Activated CD8-positive, alpha-beta memory T cell treated with anti-CD3 and anti-CD28 coated beads, Interleukin-2, amount 10 ng/mL, durations not matched to agents 7 days and 5 days (primary cell): ENCODE data around the gene ZNF524. TPM values are rescaled to one million over a fixed set of nuclear protein-coding genes. Genes with fewer than 3 reads are reported as not detected.

Experiments used
- ATAC-seq: fragments of 150-1000 bp; cut with Tn5 transposase; one replicate; pipeline ENCODE4 v1.10.0; 2021; ENCODE audit warnings: moderate library complexity
- CTCF ChIA-PET: fragments of 350-600 bp; sonication (Branson Sonifier 250); formaldehyde crosslinking; loops from one replicate; lab custom pipeline; 2021; ENCODE audit warnings: antibody characterized with exemption; lab: Charles Lee
- DNase-seq: peaks from one replicate; pipeline ENCODE4 v3.0.0-alpha.2; 2020
- H3K27ac Mint-ChIP-seq: one replicate; pipeline ENCODE4 v1.8.0; 2021; ENCODE audit warnings: mild to moderate bottlenecking, mixed read lengths
- H3K27me3 Mint-ChIP-seq: one replicate; pipeline ENCODE4 v1.8.0; 2021; ENCODE audit warnings: mixed read lengths
- H3K36me3 Mint-ChIP-seq: one replicate; pipeline ENCODE4 v1.8.0; 2021; ENCODE audit warnings: mild to moderate bottlenecking, mixed read lengths
- H3K4me1 Mint-ChIP-seq: one replicate; pipeline ENCODE4 v1.8.0; 2021; ENCODE audit warnings: mixed read lengths
- H3K4me3 Mint-ChIP-seq: one replicate; pipeline ENCODE4 v1.8.0; 2021; ENCODE audit warnings: mild to moderate bottlenecking, moderate library complexity, mixed read lengths
- H3K9me3 Mint-ChIP-seq: one replicate; pipeline ENCODE4 v1.8.0; 2022; ENCODE audit warnings: low read depth, mixed read lengths
- total RNA-seq, 2 experiments: library from RNA; stranded (reverse); gene quantifications; one replicate each; pipeline ENCODE4 v1.2.3, GENCODE V29; 2021

Gene ZNF524
- total RNA-seq, 2 experiments from 2014 or later, result 26.5 to 30.2 TPM

DNA sequence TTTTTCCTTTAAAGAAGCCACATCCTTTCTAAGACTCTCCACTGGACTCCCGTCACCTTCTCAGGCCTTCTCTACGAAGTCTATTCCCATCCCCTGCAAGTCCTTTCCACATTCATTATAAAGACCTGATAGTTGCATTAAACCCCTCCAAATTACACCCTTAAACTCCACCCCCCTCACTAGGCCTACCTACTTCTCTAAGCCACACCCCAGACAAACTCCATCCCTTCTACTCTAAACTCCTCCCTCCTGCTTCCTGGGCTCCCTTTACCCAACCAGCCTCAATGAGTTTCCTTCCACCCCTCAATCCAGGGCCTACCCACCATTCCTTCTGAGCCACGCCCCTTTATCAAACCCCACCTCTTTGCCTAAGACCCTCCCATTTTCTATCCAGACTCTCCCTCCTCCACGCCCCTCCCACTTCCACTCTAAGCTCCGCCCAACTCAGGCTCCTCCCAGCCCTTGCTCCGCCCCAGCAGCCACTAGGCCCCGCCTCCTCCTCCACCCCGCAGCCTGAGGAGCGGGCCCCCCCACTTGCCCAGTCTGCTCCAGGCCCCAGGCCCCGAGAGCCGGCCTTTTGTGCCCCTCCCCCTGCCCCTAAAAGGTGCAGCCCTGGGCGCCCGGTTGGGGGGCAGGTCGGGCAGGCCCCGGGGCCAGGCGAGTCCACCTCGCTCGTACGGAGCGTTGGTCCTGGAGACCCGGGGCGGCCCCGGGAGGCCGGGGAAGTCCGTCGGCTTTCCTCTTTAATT lies 1.2 kb upstream of the ZNF524 start:
- H3K27me3 Mint-ChIP-seq, result no peaks in the 10 kb centered on the region
- CTCF ChIA-PET, result interaction anchor here (0.7 to 4.2 kb wide), 13 partner anchors 11 to 345 kb away, joined by 3 to 31 read pairs (median 5); partner anchors contain the start of genes CCDC106, U2AF2, ZNF581 and ZNF628
- peaks cover 35% of the 10 kb centered on the region for H3K36me3 Mint-ChIP-seq
- ATAC-seq (peak; percentile 70), DNase-seq (peak; percentile 97)
- H3K4me3 Mint-ChIP-seq, result peak overlapping the region; percentile 86
- peak overlapping the region; percentile 99 for H3K27ac Mint-ChIP-seq
- no peaks in the 10 kb centered on the region for H3K9me3 Mint-ChIP-seq
- H3K4me1 Mint-ChIP-seq, result peaks cover 23% of the 10 kb centered on the region

DNA sequence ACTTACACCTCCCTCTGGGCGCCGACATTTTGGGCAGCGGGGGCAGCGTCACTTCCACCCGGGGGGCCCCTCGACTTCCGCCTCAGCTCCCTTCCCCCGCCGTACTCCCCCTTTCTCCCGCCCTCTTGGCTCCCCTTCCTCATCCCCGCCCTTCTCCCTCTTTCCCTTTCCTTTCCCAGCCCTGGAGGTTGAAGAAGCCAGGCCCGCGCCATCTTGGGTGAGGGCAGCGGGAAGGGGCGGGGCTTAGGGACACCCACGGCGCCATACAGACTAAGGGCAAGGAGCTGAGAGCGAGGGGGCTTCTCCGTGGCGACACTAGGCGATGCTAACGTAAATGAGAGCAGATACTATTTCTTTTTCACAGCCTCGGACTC lies 633 bp upstream of the ZNF524 start, which contains the start of gene FIZ1:
Gene FIZ1 (minus strand): TSS at position 50 of the 374 bp plus-strand sequence. CDS start 1,652 bp downstream, outside the sequence.
- H3K36me3 Mint-ChIP-seq, result peaks cover 35% of the 10 kb centered on the region
- DNase-seq (peak; percentile 98), ATAC-seq (peak; percentile 77)
- H3K4me1 Mint-ChIP-seq, result peaks cover 25% of the 10 kb centered on the region
- CTCF ChIA-PET, result interaction anchor here (0.7 to 4.2 kb wide), 12 partner anchors 12 to 345 kb away, joined by 3 to 31 read pairs (median 6); partner anchors contain the start of genes CCDC106, U2AF2, ZNF581 and ZNF628
- H3K27me3 Mint-ChIP-seq, result no peaks in the 10 kb centered on the region
- H3K4me3 Mint-ChIP-seq, result peak within 1 kb of the TSS; percentile 86
- H3K9me3 Mint-ChIP-seq, result no peaks in the 10 kb centered on the region
- H3K27ac Mint-ChIP-seq, result peak within 1 kb of the TSS; percentile 99

DNA sequence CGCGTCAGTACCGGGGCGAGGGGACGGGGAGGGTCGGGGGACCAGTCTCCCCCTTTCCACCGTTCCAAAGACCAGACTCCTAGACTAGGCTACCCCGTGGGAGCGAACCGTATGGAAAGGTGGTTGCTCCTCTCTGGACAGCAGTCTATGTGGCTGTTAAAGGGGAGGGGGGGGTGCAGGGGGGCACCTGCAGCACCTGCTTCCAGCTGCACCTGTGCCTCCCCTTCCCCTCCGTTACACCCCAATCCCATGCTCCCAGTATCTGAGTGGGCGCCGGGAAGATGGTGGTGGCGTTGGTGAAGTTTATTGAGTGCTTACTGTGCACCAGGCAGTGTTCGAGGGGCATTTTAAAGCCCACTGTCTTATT lies 557 bp downstream of the ZNF524 start:
- no peaks in the 10 kb centered on the region for H3K27me3 Mint-ChIP-seq
- H3K9me3 Mint-ChIP-seq, result no peaks in the 10 kb centered on the region
- H3K4me1 Mint-ChIP-seq, result peaks cover 29% of the 10 kb centered on the region
- DNase-seq (peak; percentile 44), ATAC-seq (no peak)
- H3K36me3 Mint-ChIP-seq, result peaks cover 25% of the 10 kb centered on the region
- peak overlapping the region; percentile 82 for H3K4me3 Mint-ChIP-seq
- CTCF ChIA-PET, result interaction anchor here (0.6 to 4.2 kb wide), 3 partner anchors 32 to 816 kb away, joined by 3 to 31 read pairs (median 5); partner anchors contain the start of gene ZNF581
- H3K27ac Mint-ChIP-seq, result peak overlapping the region; percentile 87

DNA sequence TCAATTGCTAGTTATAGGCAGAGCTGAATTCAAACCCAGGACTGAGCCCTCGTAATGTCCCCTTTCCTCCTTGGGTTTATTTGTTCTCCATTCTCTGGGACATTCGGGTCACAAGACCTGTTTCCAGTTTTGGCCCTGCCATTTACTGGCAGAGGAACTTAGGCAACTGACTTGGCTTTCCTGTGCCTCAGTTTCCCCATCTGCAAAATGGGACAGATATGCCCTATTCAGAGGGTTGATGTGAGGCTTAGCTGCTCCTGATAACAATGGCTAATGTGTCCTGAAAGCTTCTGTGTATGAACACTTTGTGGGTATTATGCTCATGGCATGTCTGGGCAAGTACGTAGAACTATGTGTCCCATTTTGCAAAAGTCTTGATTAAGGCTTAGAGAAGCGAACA lies 996 bp downstream of the ZNF524 start:
- no peaks in the 10 kb centered on the region for H3K9me3 Mint-ChIP-seq
- H3K27ac Mint-ChIP-seq, result peak overlapping the region; percentile 87
- DNase-seq, result no peak
- no peaks in the 10 kb centered on the region for H3K27me3 Mint-ChIP-seq
- CTCF ChIA-PET, result interaction anchor here (1.9 to 4.2 kb wide), 2 partner anchors 32 to 42 kb away, joined by 5 to 31 read pairs; partner anchors contain the start of gene ZNF581
- H3K4me3 Mint-ChIP-seq, result peak overlapping the region; percentile 82
- H3K36me3 Mint-ChIP-seq, result peaks cover 21% of the 10 kb centered on the region
- ATAC-seq, result no peak
- peaks cover 32% of the 10 kb centered on the region for H3K4me1 Mint-ChIP-seq

DNA sequence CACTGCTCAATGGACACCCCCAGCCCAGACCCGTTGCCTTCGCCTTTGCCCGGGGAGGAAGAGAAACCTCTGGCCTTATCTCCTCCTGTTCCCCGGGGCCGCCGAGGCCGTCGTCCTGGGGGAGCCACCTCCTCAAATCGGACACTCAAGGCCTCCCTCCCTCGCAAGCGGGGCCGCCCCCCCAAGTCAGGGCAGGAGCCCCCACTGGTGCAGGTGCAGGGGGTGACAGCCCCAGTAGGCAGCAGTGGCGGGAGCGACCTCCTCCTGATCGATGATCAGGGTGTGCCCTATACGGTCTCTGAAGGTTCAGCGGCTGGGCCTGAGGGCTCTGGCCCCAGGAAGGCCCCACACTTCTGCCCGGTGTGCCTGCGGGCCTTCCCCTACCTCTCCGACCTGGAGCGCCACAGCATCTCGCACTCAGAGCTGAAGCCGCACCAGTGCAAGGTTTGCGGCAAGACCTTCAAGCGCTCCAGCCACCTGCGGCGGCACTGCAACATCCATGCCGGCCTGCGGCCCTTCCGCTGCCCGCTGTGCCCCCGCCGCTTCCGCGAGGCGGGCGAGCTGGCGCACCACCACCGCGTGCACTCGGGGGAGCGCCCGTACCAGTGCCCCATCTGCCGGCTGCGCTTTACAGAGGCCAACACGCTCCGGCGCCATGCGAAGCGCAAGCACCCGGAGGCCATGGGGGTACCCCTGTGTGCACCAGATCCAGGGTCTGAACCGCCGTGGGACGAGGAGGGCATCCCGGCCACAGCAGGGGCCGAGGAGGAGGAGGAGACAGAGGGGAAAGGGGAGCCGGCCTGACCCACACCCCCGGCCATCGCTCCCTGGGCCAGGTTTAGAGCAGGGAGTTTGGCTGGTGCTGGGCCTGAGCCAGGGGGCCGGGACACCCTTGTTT lies 2.3 kb downstream of the ZNF524 start:
- H3K4me1 Mint-ChIP-seq, result peaks cover 43% of the 10 kb centered on the region
- no peak overlapping the region for H3K4me3 Mint-ChIP-seq
- H3K27me3 Mint-ChIP-seq, result no peaks in the 10 kb centered on the region
- DNase-seq (no peak), ATAC-seq (no peak)
- H3K27ac Mint-ChIP-seq, result peak overlapping the region; percentile 87
- H3K36me3 Mint-ChIP-seq, result peaks cover 14% of the 10 kb centered on the region
- CTCF ChIA-PET, result no interaction called here
- H3K9me3 Mint-ChIP-seq, result no peaks in the 10 kb centered on the region

DNA sequence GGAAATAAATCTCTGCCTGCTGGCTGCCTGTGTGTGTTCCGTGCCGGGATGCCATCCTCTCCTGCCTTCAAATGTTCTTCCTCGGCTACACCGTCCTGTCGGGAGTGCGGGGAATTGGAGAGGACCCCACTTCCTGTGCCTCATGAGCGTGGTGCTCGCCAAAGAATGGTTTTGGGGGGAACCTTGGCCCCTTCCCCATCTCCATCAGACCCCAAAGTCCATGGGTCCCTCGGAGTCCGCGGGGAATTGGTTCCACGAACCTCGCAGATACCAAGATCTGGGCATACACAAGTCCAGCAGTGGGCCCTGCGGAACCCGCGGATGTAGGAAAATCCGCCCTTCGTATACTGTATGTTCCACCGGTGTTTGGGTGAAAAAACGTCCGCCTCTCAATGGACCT lies 3.0 kb downstream of the ZNF524 start:
- CTCF ChIA-PET, result interaction anchor here (1.0 to 1.9 kb wide), 2 partner anchors 29 to 86 kb away, joined by 4 to 11 read pairs; no protein-coding TSS in a partner anchor
- Mint-ChIP-seq H3K27me3 (no peaks in the 10 kb centered on the region), H3K36me3 (peaks cover 14% of the 10 kb centered on the region), H3K9me3 (no peaks in the 10 kb centered on the region), H3K4me3 (no peak overlapping the region), H3K27ac (no peak overlapping the region), H3K4me1 (peaks cover 51% of the 10 kb centered on the region)
- DNase-seq (no peak), ATAC-seq (no peak)

DNA sequence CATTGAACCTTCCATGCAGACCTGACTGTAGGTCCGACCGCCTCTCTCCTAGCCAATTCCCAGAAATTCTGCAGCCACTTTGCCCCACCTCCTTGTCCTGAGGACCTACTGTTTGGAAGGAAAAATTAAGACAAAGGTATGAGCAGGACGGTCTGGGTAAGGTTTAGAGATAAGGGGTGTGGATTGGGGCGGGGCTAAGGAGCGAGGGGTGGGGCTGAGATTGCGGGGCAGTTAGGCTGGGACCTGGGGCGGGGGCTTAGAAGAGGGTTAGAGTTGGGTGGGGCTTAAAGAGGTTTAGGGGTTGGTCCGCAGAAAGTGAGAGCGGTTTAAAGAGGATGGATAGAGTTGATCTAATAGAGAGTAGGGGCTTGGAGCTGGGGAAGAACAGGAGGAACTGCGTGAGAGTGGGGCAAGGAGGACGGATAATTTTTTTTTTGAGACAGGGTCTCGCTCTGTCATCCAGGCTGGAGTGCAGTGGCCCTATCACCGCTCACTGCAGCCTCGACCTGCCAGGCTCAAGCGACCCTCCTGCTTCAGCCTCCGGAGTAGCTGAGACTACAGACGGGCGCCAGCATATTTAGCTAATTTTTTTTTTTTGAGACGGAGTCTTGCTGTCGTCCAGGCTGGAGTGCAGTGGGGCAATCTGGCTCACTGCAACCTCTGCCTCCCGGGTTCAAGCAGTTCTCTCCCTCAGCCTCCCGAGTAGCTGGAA lies 3.6 kb downstream of the ZNF524 start:
- no peak for ATAC-seq
- Mint-ChIP-seq H3K27me3 (no peaks in the 10 kb centered on the region), H3K36me3 (peaks cover 17% of the 10 kb centered on the region), H3K4me1 (peaks cover 51% of the 10 kb centered on the region), H3K9me3 (no peaks in the 10 kb centered on the region), H3K27ac (peak overlapping the region; percentile 27), H3K4me3 (peak overlapping the region; percentile 31)
- CTCF ChIA-PET, result interaction anchor here (0.9 to 4.2 kb wide), 8 partner anchors 14 to 142 kb away, joined by 3 to 36 read pairs (median 4); partner anchors contain the start of genes ISOC2, U2AF2 and ZNF628
- DNase-seq, result no peak

DNA sequence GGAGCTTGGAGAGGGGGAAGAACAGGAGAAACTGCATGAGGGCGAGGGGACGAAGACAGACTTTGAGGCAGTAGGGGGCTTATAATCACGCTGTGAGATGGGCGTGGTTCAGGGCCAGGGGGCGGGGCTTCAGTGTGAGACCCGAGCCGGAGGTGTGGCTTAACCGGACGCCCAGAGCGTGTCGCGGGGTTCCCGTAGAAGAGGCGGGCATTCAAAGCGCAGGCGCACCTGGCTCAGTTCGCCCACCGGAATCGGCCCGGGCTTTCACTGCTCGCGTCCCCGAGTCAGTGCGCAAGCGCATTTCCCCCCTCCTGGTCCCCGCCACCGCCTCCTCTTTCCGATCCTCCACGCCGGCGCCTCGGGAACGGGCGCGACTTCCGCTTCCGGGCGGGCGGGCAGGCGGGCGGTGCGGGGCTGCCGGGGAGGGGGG lies 5.1 kb downstream of the ZNF524 start:
- H3K9me3 Mint-ChIP-seq, result no peaks in the 10 kb centered on the region
- H3K27me3 Mint-ChIP-seq, result no peaks in the 10 kb centered on the region
- H3K27ac Mint-ChIP-seq, result peak overlapping the region; percentile 92
- H3K4me1 Mint-ChIP-seq, result peaks cover 50% of the 10 kb centered on the region
- peak; percentile 99 for DNase-seq
- CTCF ChIA-PET, result interaction anchor here (0.6 to 4.2 kb wide), 19 partner anchors 11 to 350 kb away, joined by 3 to 44 read pairs (median 7); partner anchors contain the start of genes ISOC2, U2AF2, ZNF628 and ZNF784
- peaks cover 25% of the 10 kb centered on the region for H3K36me3 Mint-ChIP-seq
- H3K4me3 Mint-ChIP-seq, result peak overlapping the region; percentile 81
- peak; percentile 86 for ATAC-seq

DNA sequence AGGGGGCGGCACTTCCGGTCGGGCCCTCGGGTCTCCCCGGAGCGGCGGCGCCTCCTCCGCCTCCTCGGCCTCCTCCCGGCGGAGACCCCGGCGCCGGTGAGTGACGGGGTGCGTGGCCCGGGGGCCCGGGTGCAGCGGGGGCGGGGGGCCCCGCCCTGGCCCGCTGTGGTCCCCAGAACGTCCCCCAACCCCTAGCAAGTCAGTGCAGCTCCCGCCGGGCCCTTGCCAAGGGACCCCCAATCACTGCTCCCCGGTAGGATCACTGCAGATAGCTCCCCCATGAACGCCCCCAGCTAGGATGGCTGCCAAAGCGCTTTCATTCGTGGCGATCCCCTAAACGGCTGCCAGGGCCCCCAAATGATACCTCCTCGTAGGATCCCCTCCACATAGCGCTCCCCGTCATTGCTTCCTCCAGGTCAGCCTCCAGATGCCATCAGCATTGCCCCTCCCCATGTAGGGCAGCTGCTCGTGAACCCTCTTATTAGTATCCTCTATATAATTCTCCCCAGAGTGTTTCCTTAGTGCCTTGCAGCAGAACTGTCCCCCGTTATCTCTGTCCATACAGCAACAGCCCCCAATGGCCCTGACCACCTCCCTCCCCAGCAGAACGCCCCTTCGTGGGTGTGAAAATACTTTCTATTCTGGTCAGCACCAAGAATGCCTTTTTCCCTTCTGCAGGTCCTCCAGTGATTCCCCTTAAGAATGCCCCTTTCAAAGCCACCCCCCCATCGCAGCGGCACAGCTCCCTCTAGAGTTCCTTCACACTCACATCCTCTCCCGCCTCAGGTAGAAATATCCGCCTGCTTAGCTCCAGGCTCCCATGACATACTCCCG lies 5.8 kb downstream of the ZNF524 start, which contains the start of gene ZNF865:
Gene ZNF865 (plus strand): TSS at position 11 of the 834 bp plus-strand sequence. CDS start 7,972 bp downstream, outside the sequence.
- ATAC-seq, result peak; percentile 34
- CTCF ChIA-PET, result interaction anchor here (0.6 to 4.2 kb wide), 28 partner anchors 9 to 465 kb away, joined by 3 to 44 read pairs (median 4); partner anchors contain the start of genes ISOC2, U2AF2, ZNF579 and ZNF628
- Mint-ChIP-seq H3K4me1 (peaks cover 50% of the 10 kb centered on the region), H3K36me3 (peaks cover 25% of the 10 kb centered on the region), H3K4me3 (peak within 1 kb of the TSS; percentile 92), H3K27me3 (no peaks in the 10 kb centered on the region), H3K27ac (peak within 1 kb of the TSS; percentile 95), H3K9me3 (no peaks in the 10 kb centered on the region)
- DNase-seq, result peak; percentile 83

DNA sequence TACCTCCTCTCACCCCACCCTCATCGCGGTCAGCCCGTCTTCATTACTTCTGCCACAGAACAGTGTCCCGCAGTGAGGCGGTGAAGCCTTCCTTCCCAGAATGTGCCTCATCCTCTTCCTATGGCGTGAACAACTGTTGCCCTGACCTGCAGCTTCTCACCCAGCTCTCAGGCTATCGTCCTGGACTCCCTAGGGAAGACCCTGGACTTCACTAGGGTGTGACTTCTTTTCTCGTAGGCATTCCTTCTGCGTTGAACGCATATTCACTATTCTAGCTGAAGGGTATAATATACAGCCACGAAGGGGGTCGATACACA lies 6.3 kb downstream of the ZNF524 start:
- CTCF ChIA-PET, result interaction anchor here (0.9 to 4.2 kb wide), 25 partner anchors 10 to 465 kb away, joined by 3 to 44 read pairs (median 5); partner anchors contain the start of genes U2AF2, ZNF579, ZNF628 and ZNF784
- no peak for DNase-seq
- H3K27me3 Mint-ChIP-seq, result no peaks in the 10 kb centered on the region
- H3K4me1 Mint-ChIP-seq, result peaks cover 44% of the 10 kb centered on the region
- H3K4me3 Mint-ChIP-seq, result peak overlapping the region; percentile 92
- H3K9me3 Mint-ChIP-seq, result no peaks in the 10 kb centered on the region
- no peak for ATAC-seq
- H3K27ac Mint-ChIP-seq, result peak overlapping the region; percentile 95
- peaks cover 25% of the 10 kb centered on the region for H3K36me3 Mint-ChIP-seq

DNA sequence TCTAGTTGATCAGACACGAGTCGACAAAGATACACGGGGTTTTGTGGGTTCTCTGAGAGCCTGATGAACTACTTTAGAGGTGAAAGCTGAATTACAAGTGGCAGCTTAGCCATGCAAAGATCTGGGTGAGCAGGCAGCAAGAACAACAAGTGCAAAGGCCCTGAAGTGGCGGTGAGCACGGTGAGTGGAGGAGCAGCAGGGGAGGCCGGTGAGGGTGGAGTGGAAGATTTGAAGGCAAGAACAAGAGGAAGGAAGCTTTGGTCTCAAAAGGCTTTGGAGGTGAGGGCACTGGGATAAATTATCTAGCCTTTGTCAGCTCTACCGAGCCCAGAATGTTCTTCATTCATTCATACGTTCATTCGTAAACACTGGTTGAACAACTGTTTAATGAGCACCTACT lies 6.7 kb downstream of the ZNF524 start:
- H3K36me3 Mint-ChIP-seq, result peaks cover 25% of the 10 kb centered on the region
- no peaks in the 10 kb centered on the region for H3K9me3 Mint-ChIP-seq
- peak overlapping the region; percentile 95 for H3K27ac Mint-ChIP-seq
- no peaks in the 10 kb centered on the region for H3K27me3 Mint-ChIP-seq
- peaks cover 40% of the 10 kb centered on the region for H3K4me1 Mint-ChIP-seq
- ATAC-seq (no peak), DNase-seq (no peak)
- CTCF ChIA-PET, result interaction anchor here (0.9 to 4.2 kb wide), 23 partner anchors 10 to 466 kb away, joined by 3 to 44 read pairs (median 5); partner anchors contain the start of genes U2AF2, ZNF579, ZNF628 and ZNF784
- peak overlapping the region; percentile 92 for H3K4me3 Mint-ChIP-seq
